IPS-NIHi7 (cell line): ENCODE measurements around the gene GULP1.
"Not testable (repeated sequence)": the region's sequence is repeated elsewhere in the genome, so short reads cannot be mapped to it uniquely, and the experiment has no call there.

Source experiments
- DNase-seq: peaks from one replicate; pipeline ENCODE4 v3.0.0; 2012; ENCODE audit warnings: mixed read lengths; ENCODE audit errors: extremely low spot score

Gene GULP1

GRCh38 chr2:188526701-188527100 is 235.0 kb downstream of the GULP1 start:
- DNase-seq = no peak

- peak; percentile 10 for DNase-seq
Observed at GRCh38 chr2:188527141-188527540, 235.5 kb downstream of the GULP1 start.

GRCh38 chr2:188527581-188527993 is 235.9 kb downstream of the GULP1 start:
- DNase-seq = no peak

GRCh38 chr2:188529710-188530109 is 238.0 kb downstream of the GULP1 start:
- DNase-seq = no peak

- no peak for DNase-seq
Observed at GRCh38 chr2:188534875-188535274, 243.2 kb downstream of the GULP1 start.

- DNase-seq = no peak
Observed at GRCh38 chr2:188551671-188552070, 260.0 kb downstream of the GULP1 start.

- no peak for DNase-seq
Observed at GRCh38 chr2:188557081-188557480, 265.4 kb downstream of the GULP1 start.

GRCh38 chr2:188559455-188559854 is 267.8 kb downstream of the GULP1 start:
- not testable (repeated sequence) for DNase-seq

- no peak for DNase-seq
Observed at GRCh38 chr2:188561473-188561979, 269.9 kb downstream of the GULP1 start.

- DNase-seq = no peak
Observed at GRCh38 chr2:188569431-188570165, 277.9 kb downstream of the GULP1 start.

GRCh38 chr2:188570370-188570769 is 278.7 kb downstream of the GULP1 start:
- no peak for DNase-seq

- no peak for DNase-seq
Observed at GRCh38 chr2:188571543-188572303, 280.0 kb downstream of the GULP1 start.

- no peak for DNase-seq
Observed at GRCh38 chr2:188572592-188572991, 280.9 kb downstream of the GULP1 start.

GRCh38 chr2:188573453-188573852 is 281.8 kb downstream of the GULP1 start:
- no peak for DNase-seq

GRCh38 chr2:188576006-188576405 is 284.3 kb downstream of the GULP1 start:
- DNase-seq = no peak

- DNase-seq = no peak
Observed at GRCh38 chr2:188576651-188577050, 285.0 kb downstream of the GULP1 start.

- DNase-seq = no peak
Observed at GRCh38 chr2:188577231-188577630, 285.6 kb downstream of the GULP1 start.

- DNase-seq = no peak
Observed at GRCh38 chr2:188580738-188581137, 289.1 kb downstream of the GULP1 start.

- DNase-seq = no peak
Observed at GRCh38 chr2:188582211-188582610, 290.5 kb downstream of the GULP1 start.

- DNase-seq = no peak
Observed at GRCh38 chr2:188588235-188588634, 296.6 kb downstream of the GULP1 start.

- DNase-seq = no peak
Observed at GRCh38 chr2:188596054-188596453, 304.4 kb downstream of the GULP1 start.

- no peak for DNase-seq
Observed at GRCh38 chr2:188598551-188598950, 306.9 kb downstream of the GULP1 start.

- no peak for DNase-seq
Observed at GRCh38 chr2:188599140-188599539, 307.5 kb downstream of the GULP1 start.
